Mammary epithelial cell (primary cell): ENCODE results near the gene NFATC1.

ENCODE experiments used
- CTCF ChIP-seq, 2 donors: IDR thresholded peaks in 1 of 2; conservative IDR thresholded peaks in 1 of 2; 2 replicates each; pipeline ENCODE4 v1.5.1; 2011 to 2012; ENCODE audit warnings: inconsistent platforms in 2 of 2, low read length in 2 of 2, mild to moderate bottlenecking in 2 of 2, control low read depth in 1 of 2, low read depth in 1 of 2; ENCODE audit not compliant: insufficient read depth in 1 of 2; ENCODE audit errors: extremely low read depth in 1 of 2
- EZH2 ChIP-seq: IDR thresholded peaks from 2 replicates; pipeline ENCODE4 v1.6.1; 2012; ENCODE audit warnings: low read length, inconsistent platforms, borderline replicate concordance

GRCh38 chr18:79548077-79548450, 152.3 kb downstream of the NFATC1 start:
- TF ChIP-seq CTCF (conservative IDR thresholded peaks at IDR 0.05 in 1 of 2, IDR thresholded peaks at IDR 0.05 in 1 of 2; ENCODE audit: extremely low read depth in 1 of 2, insufficient read depth in 1 of 2, low read depth in 1 of 2, low read length in 2 of 2), result no peak
- no peak for TF ChIP-seq EZH2
